ENCODE data around the gene CITED4.

Gene CITED4

DNA sequence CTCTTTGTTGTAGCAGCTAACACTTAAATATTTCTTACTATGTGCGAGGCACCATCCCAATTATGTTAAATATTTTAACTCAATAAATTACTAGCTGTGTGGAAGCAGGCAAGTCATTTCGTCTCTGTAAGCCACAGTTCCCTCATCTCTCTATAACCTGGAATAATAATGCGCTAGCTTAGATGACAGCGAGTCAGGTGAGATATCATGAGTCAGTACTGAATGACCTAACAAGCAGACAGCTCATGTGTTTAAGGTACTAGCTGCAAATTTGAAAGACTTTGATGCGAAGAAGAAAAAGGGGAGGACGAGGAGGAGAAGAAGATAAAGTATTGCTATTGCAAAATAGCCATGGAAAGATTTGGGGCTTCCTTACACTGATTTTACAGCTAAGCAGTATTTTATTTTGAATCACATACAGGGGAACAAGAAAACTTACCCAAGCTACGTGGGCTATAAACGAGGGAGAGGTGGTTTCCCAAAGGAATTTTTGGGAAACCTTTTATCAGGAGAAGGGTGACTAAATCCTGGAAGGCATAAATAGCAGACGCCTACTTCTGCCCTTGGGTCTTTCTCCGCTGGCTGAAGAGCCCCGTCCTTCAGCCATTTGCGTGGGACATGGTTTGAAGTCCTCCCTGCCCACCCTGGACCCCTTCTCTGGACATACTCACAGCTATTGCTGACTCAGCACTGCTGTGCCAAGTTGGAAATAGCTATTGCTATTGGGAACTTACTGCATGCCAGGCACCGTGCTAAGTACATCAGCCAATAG is 8.9 kb downstream of the CITED4 start:
- TF ChIP-seq TCF12 (IDR thresholded peaks at IDR 0.05; ENCODE audit: low read depth) (no peak), RAD21 (IDR thresholded peaks at IDR 0.05; ENCODE audit: low read depth) (no peak), CEBPB (IDR thresholded peaks at IDR 0.05) (no peak), ZBTB7A (IDR thresholded peaks at IDR 0.05; ENCODE audit: low read depth) (no peak), TAF1 (IDR thresholded peaks at IDR 0.05; ENCODE audit: low read depth) (no peak), YY1 (IDR thresholded peaks at IDR 0.05; ENCODE audit: low read depth) (no peak), EGR1 (IDR thresholded peaks at IDR 0.05) (no peak), NFIC (IDR thresholded peaks at IDR 0.05) (no peak)

DNA sequence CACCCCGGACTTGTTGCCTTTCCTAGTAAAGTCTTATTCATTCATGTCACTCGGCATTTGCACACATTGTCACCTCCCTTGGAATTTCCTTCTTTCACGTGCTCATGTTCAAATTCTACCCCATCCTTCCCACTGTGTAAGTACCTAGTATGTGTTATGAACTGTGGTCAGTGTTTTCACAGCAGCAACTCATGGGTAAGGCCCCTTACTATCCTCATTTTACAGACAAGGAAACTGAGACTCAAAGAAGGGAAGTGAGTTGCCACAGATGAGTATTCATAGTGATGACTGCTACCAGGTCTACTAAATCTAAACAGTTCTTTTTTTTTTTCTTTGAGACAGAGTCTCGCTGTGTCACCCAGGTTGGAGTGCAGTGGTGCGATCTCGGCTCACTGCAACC is 10.5 kb downstream of the CITED4 start:
- TF ChIP-seq TCF12 (IDR thresholded peaks at IDR 0.05; ENCODE audit: low read depth) (no peak), TEAD4 (IDR thresholded peaks at IDR 0.05) (no peak), EP300 (IDR thresholded peaks at IDR 0.05; ENCODE audit: borderline replicate concordance) (no peak), NFIC (IDR thresholded peaks at IDR 0.05) (no peak), YY1 (IDR thresholded peaks at IDR 0.05; ENCODE audit: low read depth) (no peak), EGR1 (IDR thresholded peaks at IDR 0.05) (no peak), TAF1 (IDR thresholded peaks at IDR 0.05; ENCODE audit: low read depth) (no peak), FOXM1 (IDR thresholded peaks at IDR 0.05; ENCODE audit: borderline replicate concordance, low read depth) (no peak), RAD21 (IDR thresholded peaks at IDR 0.05; ENCODE audit: low read depth) (no peak), CREB1 (IDR thresholded peaks at IDR 0.05; ENCODE audit: low read depth) (no peak)
- TF ChIP-seq, protein P1, sequence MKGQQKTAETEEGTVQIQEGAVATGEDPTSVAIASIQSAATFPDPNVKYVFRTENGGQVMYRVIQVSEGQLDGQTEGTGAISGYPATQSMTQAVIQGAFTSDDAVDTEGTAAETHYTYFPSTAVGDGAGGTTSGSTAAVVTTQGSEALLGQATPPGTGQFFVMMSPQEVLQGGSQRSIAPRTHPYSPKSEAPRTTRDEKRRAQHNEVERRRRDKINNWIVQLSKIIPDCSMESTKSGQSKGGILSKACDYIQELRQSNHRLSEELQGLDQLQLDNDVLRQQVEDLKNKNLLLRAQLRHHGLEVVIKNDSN (IDR thresholded peaks at IDR 0.05), result no peak

DNA sequence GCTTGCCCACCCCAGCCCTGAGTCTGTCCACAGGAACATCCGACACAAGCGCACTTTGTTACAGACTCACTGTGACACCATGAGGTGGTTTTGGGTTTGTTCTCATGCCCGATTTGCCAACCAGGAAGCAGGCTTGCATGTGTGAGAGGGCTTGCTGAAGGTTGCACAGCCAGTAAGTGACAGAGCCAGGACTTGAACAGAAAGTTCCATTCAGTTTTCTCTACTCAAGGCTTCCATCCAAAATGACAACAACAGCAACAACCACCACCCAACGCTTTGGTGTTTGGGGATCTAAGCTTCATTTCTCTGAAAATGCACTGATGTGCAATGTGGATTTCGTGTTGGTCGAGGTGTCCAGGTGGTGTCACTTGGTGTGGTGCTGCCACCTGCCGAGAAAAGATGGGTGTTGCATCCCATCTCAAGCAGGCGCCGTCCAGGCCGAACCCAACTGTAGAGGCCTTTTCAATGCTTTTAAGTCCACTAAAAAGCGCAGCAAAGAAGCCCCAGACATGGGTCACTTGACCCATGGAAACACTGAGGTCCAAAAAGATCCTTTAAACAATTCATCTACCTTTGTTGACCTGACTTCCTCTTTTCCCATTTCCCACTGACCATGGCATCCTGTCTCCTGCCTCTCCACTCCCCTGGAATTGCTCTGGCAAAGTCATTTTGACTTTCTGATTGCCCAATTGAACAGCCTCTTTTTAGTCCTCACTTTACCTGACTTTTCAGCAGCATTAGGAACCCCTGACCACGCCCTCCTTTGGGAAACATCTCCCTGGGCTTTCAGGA is 12.2 kb downstream of the CITED4 start:
- TF ChIP-seq, protein P2, sequence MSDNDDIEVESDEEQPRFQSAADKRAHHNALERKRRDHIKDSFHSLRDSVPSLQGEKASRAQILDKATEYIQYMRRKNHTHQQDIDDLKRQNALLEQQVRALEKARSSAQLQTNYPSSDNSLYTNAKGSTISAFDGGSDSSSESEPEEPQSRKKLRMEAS (IDR thresholded peaks at IDR 0.05), result peak; percentile 52; the same call in 1 of the 2 replicates
- TF ChIP-seq RAD21 (IDR thresholded peaks at IDR 0.05; ENCODE audit: low read depth) (peak; percentile 83), ZBTB7A (IDR thresholded peaks at IDR 0.05; ENCODE audit: low read depth) (no peak)

DNA sequence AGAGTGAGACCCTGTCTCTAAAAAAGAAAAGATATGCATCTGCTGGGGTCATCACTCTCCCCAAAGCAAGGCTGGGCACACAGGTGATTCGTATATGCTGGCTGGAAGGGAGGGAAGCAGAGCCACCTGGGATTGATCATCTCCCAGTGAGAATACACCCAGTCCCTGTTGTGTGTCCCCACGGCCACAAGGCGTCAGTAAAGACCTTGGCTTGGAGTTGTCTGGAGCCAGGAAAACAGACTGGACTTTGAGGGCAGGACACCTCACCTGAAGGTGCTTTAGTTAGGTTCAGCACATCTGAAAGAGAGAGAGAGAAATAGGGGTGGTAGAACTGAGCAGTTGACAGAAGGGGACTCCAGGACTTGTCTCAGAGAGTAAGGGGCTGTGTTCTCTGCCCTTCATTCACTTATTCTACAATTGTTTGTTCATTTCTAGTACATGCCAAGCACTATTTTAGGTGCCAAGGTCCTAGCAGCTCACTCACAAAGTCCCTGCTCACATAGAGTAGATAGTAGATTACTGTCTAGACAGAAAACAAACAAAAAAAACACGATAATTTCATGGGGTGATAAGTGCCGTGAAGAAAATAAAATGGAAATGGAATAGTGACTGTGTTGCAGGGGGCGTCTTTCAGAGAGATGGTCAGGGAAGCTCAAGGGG is 13.5 kb downstream of the CITED4 start:
- peak; percentile 100 for TF ChIP-seq RAD21 (IDR thresholded peaks at IDR 0.05; ENCODE audit: low read depth)
- no peak for TF ChIP-seq TEAD4 (IDR thresholded peaks at IDR 0.05)

DNA sequence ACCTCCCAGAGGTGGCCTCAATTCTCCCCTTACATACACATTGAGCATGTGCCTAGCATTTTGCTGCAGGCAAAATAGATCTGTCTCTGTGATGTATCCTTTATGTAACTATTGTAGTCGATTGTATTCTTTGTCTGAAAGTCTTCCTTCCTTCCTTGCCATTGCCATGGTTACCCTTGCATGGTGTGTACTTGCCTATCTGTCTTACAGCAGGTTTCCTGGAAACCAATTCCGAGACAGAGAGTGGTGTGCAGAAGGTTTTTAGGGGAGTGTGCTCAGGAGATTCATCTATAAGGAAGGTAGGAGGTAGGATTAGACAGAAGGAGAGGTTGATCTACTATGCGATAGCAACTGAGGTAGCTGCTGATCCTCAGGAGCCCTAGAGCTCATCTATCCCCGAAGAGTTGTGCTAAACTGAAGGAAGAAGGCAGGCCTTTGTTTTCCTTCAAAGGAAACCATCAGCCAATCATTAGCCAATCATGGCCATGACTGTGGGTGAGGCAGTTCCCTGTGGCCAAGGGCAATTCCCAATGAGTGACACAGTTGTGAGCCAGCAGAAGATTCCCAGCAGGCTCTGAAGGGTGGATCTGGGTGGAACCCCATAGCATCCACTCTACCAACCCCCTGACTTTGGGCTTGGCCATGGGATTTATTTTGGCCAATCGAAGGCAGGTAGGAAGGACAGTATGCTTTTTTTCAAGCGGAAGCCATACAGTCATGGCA is 15.0 kb downstream of the CITED4 start:
- no peak for TF ChIP-seq FOXM1 (IDR thresholded peaks at IDR 0.05; ENCODE audit: borderline replicate concordance, low read depth)
- TF ChIP-seq ZBTB7A (IDR thresholded peaks at IDR 0.05; ENCODE audit: low read depth), result no peak
- no peak for TF ChIP-seq NFIC (IDR thresholded peaks at IDR 0.05)

DNA sequence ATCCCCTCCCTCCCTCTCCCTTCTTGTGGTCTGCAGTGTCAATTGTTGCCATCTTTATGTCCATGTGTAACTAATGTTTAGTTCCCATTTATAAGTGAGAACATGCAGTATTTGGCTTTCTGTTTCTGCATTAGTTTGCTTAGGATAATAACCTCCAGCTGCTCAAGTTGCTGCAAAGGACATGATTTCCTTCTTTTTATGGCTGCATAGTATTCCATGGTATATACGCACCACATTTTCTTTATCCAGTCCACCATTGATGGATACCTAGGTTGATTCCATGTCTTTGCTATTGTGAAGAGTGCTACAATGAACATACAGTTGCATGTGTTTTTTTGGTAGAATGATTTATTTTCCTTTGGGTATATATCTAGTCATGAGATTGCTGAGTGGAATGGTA is 16.3 kb downstream of the CITED4 start:
- TF ChIP-seq EP300 (IDR thresholded peaks at IDR 0.05; ENCODE audit: borderline replicate concordance) (no peak), RAD21 (IDR thresholded peaks at IDR 0.05; ENCODE audit: low read depth) (no peak), TEAD4 (IDR thresholded peaks at IDR 0.05) (no peak), ZBTB7A (IDR thresholded peaks at IDR 0.05; ENCODE audit: low read depth) (no peak), CEBPB (IDR thresholded peaks at IDR 0.05) (no peak), FOXM1 (IDR thresholded peaks at IDR 0.05; ENCODE audit: borderline replicate concordance, low read depth) (no peak), TAF1 (IDR thresholded peaks at IDR 0.05; ENCODE audit: low read depth) (no peak), YY1 (IDR thresholded peaks at IDR 0.05; ENCODE audit: low read depth) (no peak)
- TF ChIP-seq, protein P1 (IDR thresholded peaks at IDR 0.05), result no peak
- TF ChIP-seq, protein P3, sequence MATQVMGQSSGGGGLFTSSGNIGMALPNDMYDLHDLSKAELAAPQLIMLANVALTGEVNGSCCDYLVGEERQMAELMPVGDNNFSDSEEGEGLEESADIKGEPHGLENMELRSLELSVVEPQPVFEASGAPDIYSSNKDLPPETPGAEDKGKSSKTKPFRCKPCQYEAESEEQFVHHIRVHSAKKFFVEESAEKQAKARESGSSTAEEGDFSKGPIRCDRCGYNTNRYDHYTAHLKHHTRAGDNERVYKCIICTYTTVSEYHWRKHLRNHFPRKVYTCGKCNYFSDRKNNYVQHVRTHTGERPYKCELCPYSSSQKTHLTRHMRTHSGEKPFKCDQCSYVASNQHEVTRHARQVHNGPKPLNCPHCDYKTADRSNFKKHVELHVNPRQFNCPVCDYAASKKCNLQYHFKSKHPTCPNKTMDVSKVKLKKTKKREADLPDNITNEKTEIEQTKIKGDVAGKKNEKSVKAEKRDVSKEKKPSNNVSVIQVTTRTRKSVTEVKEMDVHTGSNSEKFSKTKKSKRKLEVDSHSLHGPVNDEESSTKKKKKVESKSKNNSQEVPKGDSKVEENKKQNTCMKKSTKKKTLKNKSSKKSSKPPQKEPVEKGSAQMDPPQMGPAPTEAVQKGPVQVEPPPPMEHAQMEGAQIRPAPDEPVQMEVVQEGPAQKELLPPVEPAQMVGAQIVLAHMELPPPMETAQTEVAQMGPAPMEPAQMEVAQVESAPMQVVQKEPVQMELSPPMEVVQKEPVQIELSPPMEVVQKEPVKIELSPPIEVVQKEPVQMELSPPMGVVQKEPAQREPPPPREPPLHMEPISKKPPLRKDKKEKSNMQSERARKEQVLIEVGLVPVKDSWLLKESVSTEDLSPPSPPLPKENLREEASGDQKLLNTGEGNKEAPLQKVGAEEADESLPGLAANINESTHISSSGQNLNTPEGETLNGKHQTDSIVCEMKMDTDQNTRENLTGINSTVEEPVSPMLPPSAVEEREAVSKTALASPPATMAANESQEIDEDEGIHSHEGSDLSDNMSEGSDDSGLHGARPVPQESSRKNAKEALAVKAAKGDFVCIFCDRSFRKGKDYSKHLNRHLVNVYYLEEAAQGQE (IDR thresholded peaks at IDR 0.05; ENCODE audit: low read depth), result no peak

All from Ishikawa (cell line).